ENCODE measurements around the gene C2CD3.
A peak's percentile ranks its signal among the peaks of the same experiment; 100 is the strongest.
"Not testable (repeated sequence)": the region's sequence is repeated elsewhere in the genome, so short reads cannot be mapped to it uniquely, and the experiment has no call there.

The C2CD3 gene

DNA sequence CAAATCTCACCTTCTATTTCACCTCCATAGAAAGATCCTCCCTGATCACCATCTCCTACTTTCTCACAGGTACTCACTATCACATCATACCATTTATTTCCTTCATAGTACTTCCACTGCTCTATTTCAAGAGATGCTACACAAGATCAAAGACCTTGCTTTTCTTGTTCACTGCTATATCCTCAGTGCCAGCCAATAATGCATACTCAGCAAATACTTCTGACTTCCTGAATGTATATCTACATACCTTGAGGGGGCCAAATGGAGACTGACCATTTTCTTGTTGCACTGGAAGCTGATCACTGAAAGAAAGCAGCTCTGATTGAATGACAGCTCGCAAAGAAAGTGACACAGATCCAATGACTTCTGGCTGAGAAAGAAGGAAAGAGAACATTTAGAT, 64.7 kb downstream of the C2CD3 start:
- Mint-ChIP-seq H3K9me3 (no peaks in the 10 kb centered on the region), H3K27ac (peak overlapping the region in 1 of 2 donors; percentile 40), H3K27me3 (no peaks in the 10 kb centered on the region), H3K4me1 (no peaks in the 10 kb centered on the region), H3K4me3 (no peak overlapping the region)
- ATAC-seq: no peak
- no peak for DNase-seq

DNA sequence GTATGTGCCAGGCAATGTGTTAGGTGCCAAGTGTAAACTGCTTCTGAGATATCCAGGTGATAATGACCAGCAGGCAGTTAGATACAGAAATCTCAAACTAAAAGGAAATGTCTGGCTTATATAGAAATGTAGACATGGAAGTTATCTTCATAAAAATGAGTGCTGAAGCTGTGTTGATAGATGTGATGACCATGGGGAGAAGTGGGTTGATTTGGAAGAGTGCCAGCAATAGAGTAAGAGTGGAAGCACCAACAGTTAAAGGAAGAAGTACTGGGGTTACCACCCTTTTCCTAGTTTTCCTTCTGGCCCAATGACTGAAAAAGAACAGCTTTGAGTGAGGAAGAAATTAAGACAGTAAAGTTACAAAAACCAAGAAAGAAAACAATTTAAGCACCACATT, 68.5 kb downstream of the C2CD3 start:
- Mint-ChIP-seq H3K4me3 (no peak overlapping the region), H3K27me3 (no peaks in the 10 kb centered on the region), H3K27ac (no peak overlapping the region), H3K9me3 (no peaks in the 10 kb centered on the region), H3K4me1 (no peaks in the 10 kb centered on the region)
- DNase-seq (no peak), ATAC-seq (no peak)

- Mint-ChIP-seq H3K27me3 (no peaks in the 10 kb centered on the region), H3K9me3 (no peaks in the 10 kb centered on the region), H3K4me1 (no peaks in the 10 kb centered on the region), H3K27ac (no peak overlapping the region), H3K4me3 (no peak overlapping the region)
- ATAC-seq (no peak), DNase-seq (no peak)
Measured at GRCh38 chr11:74100735-74101134, 70.1 kb downstream of the C2CD3 start.

DNA sequence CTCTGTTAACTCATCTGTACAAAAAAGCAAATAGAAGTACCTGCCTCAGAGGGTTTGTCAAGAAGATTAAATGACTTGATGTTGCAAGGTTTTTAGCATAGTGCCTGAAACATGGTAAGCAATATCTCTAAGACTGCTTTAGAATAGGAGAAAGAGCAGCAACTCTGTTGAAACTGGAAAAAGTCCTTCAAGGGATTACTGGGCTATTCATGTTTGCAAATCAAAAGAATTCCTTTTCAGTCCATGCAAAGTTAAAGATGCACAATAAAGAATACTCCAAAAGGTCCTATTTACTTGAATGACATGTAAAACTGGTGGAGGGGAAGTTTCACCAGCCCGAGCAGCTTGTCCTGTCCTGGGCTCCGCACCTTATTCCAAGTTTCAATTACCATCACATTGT, 70.6 kb downstream of the C2CD3 start:
- H3K27ac Mint-ChIP-seq: no peak overlapping the region
- no peaks in the 10 kb centered on the region for H3K9me3 Mint-ChIP-seq
- DNase-seq (no peak), ATAC-seq (no peak)
- H3K4me1 Mint-ChIP-seq: no peaks in the 10 kb centered on the region
- H3K27me3 Mint-ChIP-seq: no peaks in the 10 kb centered on the region
- no peak overlapping the region for H3K4me3 Mint-ChIP-seq

- ATAC-seq: no peak
- Mint-ChIP-seq H3K9me3 (no peaks in the 10 kb centered on the region), H3K27me3 (no peaks in the 10 kb centered on the region), H3K4me1 (no peaks in the 10 kb centered on the region), H3K27ac (no peak overlapping the region), H3K4me3 (no peak overlapping the region)
- DNase-seq: no peak
Measured at GRCh38 chr11:74097686-74098237, 73.0 kb downstream of the C2CD3 start.

DNA sequence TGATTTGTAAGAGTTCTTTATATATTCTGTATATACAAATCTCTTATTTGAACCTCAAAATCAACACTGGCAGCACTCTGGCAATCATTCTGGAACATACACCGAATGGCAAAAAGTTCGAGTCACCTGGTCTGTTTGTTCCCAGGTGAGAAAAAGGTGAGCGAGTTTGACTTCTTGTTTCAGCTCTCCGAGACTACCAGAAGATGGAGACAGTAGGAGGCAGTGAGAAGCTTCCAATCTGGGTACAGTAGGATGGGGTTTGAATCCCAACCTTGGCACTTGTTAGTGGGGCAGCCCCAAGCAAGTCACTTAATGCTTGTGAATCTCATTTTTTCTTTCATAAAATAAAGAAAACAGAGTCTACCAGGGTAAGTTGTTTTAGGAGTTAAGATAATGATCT, 76.4 kb downstream of the C2CD3 start:
- H3K27ac Mint-ChIP-seq: no peak overlapping the region
- no peaks in the 10 kb centered on the region for H3K4me1 Mint-ChIP-seq
- H3K9me3 Mint-ChIP-seq: no peaks in the 10 kb centered on the region
- no peaks in the 10 kb centered on the region for H3K27me3 Mint-ChIP-seq
- ATAC-seq (no peak), DNase-seq (no peak)
- H3K4me3 Mint-ChIP-seq: no peak overlapping the region

DNA sequence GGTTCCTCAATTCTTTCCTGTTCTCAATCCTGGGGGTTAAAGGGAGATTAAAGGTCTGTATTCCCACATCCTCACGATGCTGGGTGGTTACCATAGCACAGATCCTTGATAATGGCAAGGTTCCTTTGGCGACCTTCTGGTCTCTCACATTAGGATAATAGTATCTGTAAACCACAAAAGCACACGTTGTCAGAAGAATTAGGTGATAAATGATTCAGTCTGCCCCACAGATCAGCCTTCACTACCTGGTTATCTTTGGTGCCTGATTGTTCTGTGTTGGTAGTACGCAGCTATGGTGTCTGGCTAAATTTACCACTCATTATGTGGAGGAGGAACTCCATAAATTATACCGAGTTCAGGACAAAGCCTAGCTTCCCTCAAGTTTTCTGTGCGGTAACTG, 78.4 kb downstream of the C2CD3 start:
- Mint-ChIP-seq H3K4me3 (no peak overlapping the region), H3K9me3 (no peaks in the 10 kb centered on the region), H3K4me1 (no peaks in the 10 kb centered on the region), H3K27ac (no peak overlapping the region), H3K27me3 (no peaks in the 10 kb centered on the region)
- DNase-seq (no peak), ATAC-seq (no peak)

- DNase-seq (no peak), ATAC-seq (no peak)
- Mint-ChIP-seq H3K4me1 (no peaks in the 10 kb centered on the region), H3K9me3 (no peaks in the 10 kb centered on the region), H3K4me3 (no peak overlapping the region), H3K27ac (no peak overlapping the region), H3K27me3 (no peaks in the 10 kb centered on the region)
Measured at GRCh38 chr11:74091549-74091948, 79.3 kb downstream of the C2CD3 start.

GRCh38 chr11:74090701-74091100, 80.1 kb downstream of the C2CD3 start:
- Mint-ChIP-seq H3K27ac (no peak overlapping the region), H3K9me3 (no peaks in the 10 kb centered on the region), H3K27me3 (no peaks in the 10 kb centered on the region), H3K4me1 (no peaks in the 10 kb centered on the region), H3K4me3 (no peak overlapping the region)
- ATAC-seq: no peak
- DNase-seq: no peak

- H3K9me3 Mint-ChIP-seq: no peaks in the 10 kb centered on the region
- H3K4me3 Mint-ChIP-seq: no peak overlapping the region
- H3K27ac Mint-ChIP-seq: no peak overlapping the region
- ATAC-seq (no peak), DNase-seq (no peak)
- H3K4me1 Mint-ChIP-seq: no peaks in the 10 kb centered on the region
- H3K27me3 Mint-ChIP-seq: no peaks in the 10 kb centered on the region
Measured at GRCh38 chr11:74086242-74086884, 84.4 kb downstream of the C2CD3 start.

- Mint-ChIP-seq H3K4me3 (no peak overlapping the region), H3K27ac (no peak overlapping the region), H3K9me3 (no peaks in the 10 kb centered on the region), H3K4me1 (no peaks in the 10 kb centered on the region), H3K27me3 (no peaks in the 10 kb centered on the region)
- ATAC-seq: no peak
- no peak for DNase-seq
Measured at GRCh38 chr11:74085542-74085892, 85.3 kb downstream of the C2CD3 start.

- Mint-ChIP-seq H3K4me1 (no peaks in the 10 kb centered on the region), H3K4me3 (no peak overlapping the region), H3K27ac (no peak overlapping the region), H3K27me3 (no peaks in the 10 kb centered on the region), H3K9me3 (no peaks in the 10 kb centered on the region)
- no peak for DNase-seq
- ATAC-seq: no peak
Measured at GRCh38 chr11:74084796-74085541, 85.8 kb downstream of the C2CD3 start.

DNA sequence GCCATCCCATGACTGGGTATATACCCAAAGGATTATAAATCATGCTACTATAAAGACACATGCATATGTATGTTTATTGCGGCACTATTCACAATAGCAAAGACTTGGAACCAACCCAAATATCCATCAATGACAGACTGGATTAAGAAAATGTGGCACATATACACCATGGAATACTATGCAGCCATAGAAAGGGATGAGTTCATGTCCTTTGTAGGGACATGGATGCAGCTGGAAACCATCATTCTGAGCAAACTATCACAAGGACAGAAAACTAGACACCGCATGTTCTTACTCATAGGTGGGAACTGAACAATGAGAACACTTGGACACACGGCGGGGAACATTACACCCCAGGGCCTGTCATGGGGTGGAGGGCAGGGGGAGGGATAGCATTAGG, 86.9 kb downstream of the C2CD3 start:
- H3K27ac Mint-ChIP-seq, H3K4me1 Mint-ChIP-seq, H3K27me3 Mint-ChIP-seq, H3K9me3 Mint-ChIP-seq, DNase-seq, H3K4me3 Mint-ChIP-seq, ATAC-seq: not testable (repeated sequence)

DNA sequence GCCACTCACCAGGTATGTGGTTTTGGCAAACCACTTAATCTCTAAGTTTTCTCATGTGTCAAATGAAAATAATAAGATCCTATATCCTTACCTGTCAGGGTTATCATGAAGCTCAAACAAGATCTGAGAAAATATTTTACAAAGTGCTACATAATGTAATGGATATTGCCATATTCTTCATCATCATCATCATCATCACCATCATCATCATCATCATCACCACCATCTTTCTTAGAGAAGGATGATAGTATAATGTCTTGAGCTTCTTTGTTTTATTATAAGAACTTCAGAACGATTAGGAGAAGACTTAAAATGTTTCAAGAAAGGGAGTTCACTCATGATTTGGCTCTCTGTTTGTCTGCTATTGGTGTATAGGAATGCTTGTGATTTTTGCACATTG, 89.4 kb downstream of the C2CD3 start:
- no peak overlapping the region for H3K27ac Mint-ChIP-seq
- ATAC-seq (no peak), DNase-seq (no peak)
- no peaks in the 10 kb centered on the region for H3K27me3 Mint-ChIP-seq
- no peak overlapping the region for H3K4me3 Mint-ChIP-seq
- no peaks in the 10 kb centered on the region for H3K9me3 Mint-ChIP-seq
- no peaks in the 10 kb centered on the region for H3K4me1 Mint-ChIP-seq

DNA sequence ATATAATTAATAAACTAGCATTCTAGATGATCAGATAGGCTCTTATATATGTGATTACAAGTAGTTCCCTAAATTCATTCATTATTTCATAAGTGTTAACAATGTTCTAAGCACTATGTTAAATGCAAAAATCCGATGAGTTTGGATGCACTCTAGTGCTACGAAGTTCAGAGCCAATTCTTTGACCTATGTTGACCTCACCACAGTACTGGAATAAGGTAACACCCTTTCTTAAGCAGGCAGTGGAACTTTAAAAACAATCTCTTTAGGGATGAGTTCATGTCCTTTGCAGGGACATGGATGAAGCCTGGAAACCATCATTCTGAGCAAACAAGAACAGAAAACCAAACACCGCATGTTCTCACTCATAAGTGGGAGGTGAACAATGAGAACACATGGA, 93.6 kb downstream of the C2CD3 start:
- Mint-ChIP-seq H3K27me3 (no peaks in the 10 kb centered on the region), H3K4me3 (no peak overlapping the region), H3K9me3 (no peaks in the 10 kb centered on the region), H3K4me1 (no peaks in the 10 kb centered on the region), H3K27ac (no peak overlapping the region)
- no peak for ATAC-seq
- no peak for DNase-seq

GRCh38 chr11:74072721-74073120, 98.1 kb downstream of the C2CD3 start:
- Mint-ChIP-seq H3K27me3 (no peaks in the 10 kb centered on the region), H3K4me1 (no peaks in the 10 kb centered on the region), H3K9me3 (no peaks in the 10 kb centered on the region), H3K4me3 (no peak overlapping the region), H3K27ac (peak overlapping the region in 1 of 2 donors; percentile 27)
- ATAC-seq (no peak), DNase-seq (no peak)

DNA sequence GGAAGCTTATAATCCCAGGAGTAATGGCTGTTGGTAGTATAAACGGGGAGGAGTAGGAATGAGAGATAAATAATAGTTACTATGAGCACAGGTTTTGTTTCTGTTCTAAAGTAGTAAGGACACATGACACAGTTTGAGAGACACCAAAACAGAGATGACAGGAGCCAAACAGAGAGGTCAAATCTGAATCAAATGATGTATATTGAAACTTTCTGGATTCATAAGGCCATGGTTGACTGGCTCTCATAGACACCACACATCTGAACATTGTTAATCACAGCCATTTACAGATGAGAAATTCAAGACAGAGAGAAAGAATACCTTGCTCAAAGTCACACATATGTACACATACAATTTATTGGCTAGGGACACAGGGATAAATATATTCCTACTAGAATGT, 98.5 kb downstream of the C2CD3 start:
- Mint-ChIP-seq H3K4me3 (no peak overlapping the region), H3K27ac (peak overlapping the region in 1 of 2 donors; percentile 23), H3K4me1 (no peaks in the 10 kb centered on the region), H3K27me3 (no peaks in the 10 kb centered on the region), H3K9me3 (no peaks in the 10 kb centered on the region)
- ATAC-seq (no peak), DNase-seq (no peak)

Measured in stimulated activated naive CD8-positive, alpha-beta T cell treated with anti-CD3 and anti-CD28 coated beads, Interleukin-15, amount 100 ng/mL, for 72 hours (primary cell).